ENCODE results near the gene NRGN.
"Not testable (repeated sequence)": the region's sequence is repeated elsewhere in the genome, so short reads cannot be mapped to it uniquely, and the experiment has no call there.

NRGN gene

DNA sequence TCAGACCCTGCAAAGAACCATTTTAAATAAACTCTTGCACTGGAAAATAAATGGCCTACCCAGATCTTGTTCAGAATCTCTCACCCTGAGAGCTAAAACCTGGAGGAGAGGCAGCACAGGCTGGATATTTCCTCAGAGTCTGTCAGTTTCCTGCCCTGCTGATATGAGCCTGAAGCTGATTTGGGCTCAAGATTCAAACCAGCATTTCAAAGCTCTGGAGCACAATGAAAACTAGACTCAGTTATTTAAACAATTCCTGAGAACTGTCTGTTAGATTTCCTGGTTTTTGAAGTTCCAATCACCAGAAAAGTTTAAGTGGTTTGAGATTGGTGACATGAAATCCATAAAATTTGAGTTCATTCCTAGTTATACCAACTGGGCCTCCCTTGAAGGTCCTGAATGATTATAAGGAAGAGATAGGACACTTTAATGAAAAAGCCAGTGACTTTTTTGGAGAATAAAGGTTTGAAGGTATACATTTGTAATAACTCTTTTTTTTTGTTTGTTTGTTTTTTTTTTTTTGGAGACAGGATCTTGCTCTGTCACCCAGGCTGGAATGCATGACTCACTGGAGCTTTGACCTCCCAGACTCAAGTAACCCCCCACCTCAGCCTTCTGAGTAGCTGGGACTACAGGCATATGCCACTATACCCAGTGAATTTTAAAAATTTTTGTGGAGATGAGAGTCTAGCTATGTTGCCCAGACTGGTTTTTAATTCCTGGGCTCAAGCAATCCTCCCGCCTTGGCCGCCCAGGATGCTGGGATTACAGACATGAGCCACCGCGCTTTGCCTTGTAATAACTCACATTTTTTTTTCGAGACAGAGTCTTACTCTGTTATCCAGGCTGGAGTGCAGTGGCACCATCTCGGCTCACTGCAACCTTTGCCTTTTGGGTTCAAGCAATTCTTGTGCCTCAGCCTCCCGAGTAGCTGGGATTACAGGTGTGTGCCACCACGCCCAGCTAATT is 30.3 kb downstream of the NRGN start:
- peaks cover 4% of the 10 kb centered on the region; the same call in 1 of the 2 replicates for H3K36me3 ChIP-seq (ENCODE audit: insufficient read depth, low read length)
- H3K4me1 ChIP-seq (ENCODE audit: insufficient read depth, low read length): peaks cover 11% of the 10 kb centered on the region
- H3K9ac ChIP-seq (ENCODE audit: low read depth, low read length): no peak overlapping the region
- no peaks in the 10 kb centered on the region for H3K9me3 ChIP-seq (ENCODE audit: control insufficient read depth, insufficient read depth, low read length)

DNA sequence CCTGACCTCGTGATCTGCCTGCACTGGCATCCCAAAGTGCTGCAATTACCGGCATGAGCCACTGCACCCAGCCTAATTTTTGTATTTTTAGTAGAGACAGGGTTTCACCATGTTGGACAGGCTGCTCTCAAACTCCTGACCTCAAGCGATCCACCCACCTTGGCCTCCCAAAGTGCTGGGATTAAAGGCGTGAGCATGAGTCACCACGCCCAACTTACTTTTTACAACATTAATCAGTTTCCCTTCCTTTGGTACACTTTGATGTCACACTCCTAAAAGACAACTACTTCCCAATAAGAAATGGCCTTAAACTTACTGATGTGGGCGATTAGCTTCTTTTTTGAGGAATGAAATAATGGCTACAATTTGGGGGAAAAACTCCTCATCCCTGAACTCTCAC is 31.2 kb downstream of the NRGN start:
- H3K4me1 ChIP-seq (ENCODE audit: insufficient read depth, low read length): peaks cover 11% of the 10 kb centered on the region
- not testable (repeated sequence) for H3K9me3 ChIP-seq (ENCODE audit: control insufficient read depth, insufficient read depth, low read length); H3K36me3 ChIP-seq (ENCODE audit: insufficient read depth, low read length); H3K9ac ChIP-seq (ENCODE audit: low read depth, low read length)

DNA sequence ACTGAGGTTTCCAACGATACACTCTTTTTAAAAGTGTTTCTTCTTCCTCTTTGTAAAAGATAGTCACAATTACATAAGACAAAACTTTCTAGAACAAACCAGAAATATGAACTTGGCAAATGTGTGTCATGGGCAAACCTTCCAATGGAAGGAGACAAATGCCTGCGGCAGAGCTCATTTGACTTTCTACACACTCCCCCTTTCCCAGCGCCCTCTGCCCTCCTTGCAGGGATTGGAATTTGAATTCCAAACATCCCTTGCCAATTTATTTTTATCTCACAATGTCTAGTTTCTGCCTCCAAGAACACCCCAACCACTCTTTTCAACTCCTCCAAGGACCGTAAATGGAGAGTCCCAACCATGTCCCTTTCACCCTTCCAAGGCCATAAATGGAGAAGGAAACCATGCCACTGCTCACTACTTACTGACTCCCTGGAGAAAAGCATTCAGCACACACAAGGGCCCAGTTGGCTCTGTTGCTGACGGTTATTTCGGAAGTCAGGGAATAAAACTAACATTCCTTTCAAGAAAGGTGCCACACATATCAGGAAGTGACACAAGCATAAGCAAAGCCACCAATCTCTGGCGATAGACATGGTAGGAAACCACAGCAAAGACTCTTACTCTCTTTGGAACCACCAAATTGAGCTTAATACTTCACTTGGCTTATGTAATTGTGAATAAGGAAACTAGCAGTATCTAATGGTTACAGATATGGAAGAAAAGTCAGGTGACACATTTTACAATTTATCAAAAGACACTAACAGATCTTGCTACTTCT is 37.3 kb downstream of the NRGN start:
- Histone ChIP-seq H3K4me1 (ENCODE audit: insufficient read depth, low read length) (no peaks in the 10 kb centered on the region), H3K9ac (ENCODE audit: low read depth, low read length) (no peak overlapping the region), H3K36me3 (ENCODE audit: insufficient read depth, low read length) (no peaks in the 10 kb centered on the region; the same call in 1 of the 2 replicates), H3K9me3 (ENCODE audit: control insufficient read depth, insufficient read depth, low read length) (no peaks in the 10 kb centered on the region)

DNA sequence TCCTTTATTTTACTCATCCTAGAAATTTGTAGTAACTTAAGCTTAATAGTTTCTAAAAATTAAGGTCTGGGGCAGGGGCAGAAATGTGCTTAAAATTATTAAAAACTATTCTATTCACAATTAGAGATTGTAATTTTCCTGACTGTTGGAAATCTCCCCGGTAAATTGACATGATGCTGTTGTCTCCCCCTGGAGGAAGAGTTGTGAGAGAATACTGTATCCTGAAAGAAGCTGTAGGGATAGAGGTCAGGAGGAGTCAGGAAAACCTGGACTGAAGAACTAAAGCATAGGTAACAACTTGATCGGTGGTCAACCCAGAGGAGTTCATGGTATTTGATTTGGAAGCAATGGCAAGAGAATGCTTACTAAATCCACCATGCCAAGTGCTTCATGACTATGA is 38.5 kb downstream of the NRGN start:
- Histone ChIP-seq H3K36me3 (ENCODE audit: insufficient read depth, low read length) (no peaks in the 10 kb centered on the region; the same call in 1 of the 2 replicates), H3K9ac (ENCODE audit: low read depth, low read length) (no peak overlapping the region), H3K4me1 (ENCODE audit: insufficient read depth, low read length) (no peaks in the 10 kb centered on the region), H3K9me3 (ENCODE audit: control insufficient read depth, insufficient read depth, low read length) (no peaks in the 10 kb centered on the region)

DNA sequence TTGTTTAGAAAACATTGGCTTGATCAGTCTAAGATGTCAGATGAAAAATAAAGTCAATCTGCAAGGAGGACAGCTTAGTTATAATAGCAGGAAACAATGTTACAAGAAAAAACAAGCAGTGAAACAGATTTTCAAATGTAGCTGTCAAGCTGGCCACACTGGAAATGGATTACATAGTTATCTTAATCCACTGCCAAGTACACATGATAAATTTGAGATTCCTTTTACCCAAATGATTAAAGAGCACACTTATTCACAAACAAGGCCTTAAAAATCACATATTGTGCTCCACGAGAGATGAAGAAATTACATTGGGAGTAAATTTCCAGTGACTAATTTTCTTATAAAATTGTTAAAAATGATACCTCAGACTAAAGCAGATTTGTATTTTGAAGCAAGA is 39.8 kb downstream of the NRGN start:
- no peaks in the 10 kb centered on the region for H3K4me1 ChIP-seq (ENCODE audit: insufficient read depth, low read length)
- H3K9ac ChIP-seq (ENCODE audit: low read depth, low read length): no peak overlapping the region
- no peaks in the 10 kb centered on the region; the same call in 1 of the 2 replicates for H3K36me3 ChIP-seq (ENCODE audit: insufficient read depth, low read length)
- no peaks in the 10 kb centered on the region for H3K9me3 ChIP-seq (ENCODE audit: control insufficient read depth, insufficient read depth, low read length)

DNA sequence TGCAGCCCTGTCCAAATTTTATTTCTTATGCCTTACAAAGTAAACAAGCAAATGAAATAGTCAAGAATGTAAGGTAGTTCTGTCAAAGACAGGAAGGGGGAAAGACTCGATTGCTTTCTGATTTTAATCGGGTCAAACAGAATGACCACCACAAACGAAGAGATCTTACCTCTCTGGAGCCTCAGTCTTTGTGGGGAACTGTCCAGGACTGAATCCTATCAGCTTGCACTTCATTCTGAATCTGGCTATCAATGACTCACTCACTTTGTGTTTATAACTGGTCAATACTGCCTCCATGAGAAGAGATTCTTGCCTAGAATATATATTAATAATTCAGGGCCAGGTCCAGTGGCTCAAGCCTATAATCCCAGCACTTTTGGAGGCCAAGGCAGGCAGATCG is 43.3 kb downstream of the NRGN start:
- H3K9me3 ChIP-seq (ENCODE audit: control insufficient read depth, insufficient read depth, low read length): no peaks in the 10 kb centered on the region
- H3K4me1 ChIP-seq (ENCODE audit: insufficient read depth, low read length): no peaks in the 10 kb centered on the region
- no peak overlapping the region for H3K9ac ChIP-seq (ENCODE audit: low read depth, low read length)
- no peaks in the 10 kb centered on the region for H3K36me3 ChIP-seq (ENCODE audit: insufficient read depth, low read length)

DNA sequence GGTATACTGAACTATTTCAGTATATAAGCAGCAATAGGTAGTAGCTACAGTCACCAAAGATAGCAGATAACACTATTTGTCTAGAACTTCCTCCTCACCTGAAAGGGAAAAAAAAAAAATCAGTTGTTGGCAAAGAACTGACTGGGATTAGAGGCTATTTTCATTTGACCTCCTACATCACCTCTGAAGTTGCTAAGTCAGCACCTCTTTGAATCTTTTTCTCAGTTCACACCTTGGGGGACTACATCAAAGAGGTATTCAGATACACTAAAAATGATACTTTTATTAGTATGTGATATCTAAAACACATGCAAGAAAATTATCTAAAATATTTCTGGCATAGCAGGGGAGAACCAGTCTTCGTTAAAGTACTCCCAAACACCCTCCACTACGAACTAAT is 44.3 kb downstream of the NRGN start:
- Histone ChIP-seq H3K36me3 (ENCODE audit: insufficient read depth, low read length) (no peaks in the 10 kb centered on the region), H3K9ac (ENCODE audit: low read depth, low read length) (no peak overlapping the region), H3K4me1 (ENCODE audit: insufficient read depth, low read length) (no peaks in the 10 kb centered on the region), H3K9me3 (ENCODE audit: control insufficient read depth, insufficient read depth, low read length) (no peaks in the 10 kb centered on the region)

DNA sequence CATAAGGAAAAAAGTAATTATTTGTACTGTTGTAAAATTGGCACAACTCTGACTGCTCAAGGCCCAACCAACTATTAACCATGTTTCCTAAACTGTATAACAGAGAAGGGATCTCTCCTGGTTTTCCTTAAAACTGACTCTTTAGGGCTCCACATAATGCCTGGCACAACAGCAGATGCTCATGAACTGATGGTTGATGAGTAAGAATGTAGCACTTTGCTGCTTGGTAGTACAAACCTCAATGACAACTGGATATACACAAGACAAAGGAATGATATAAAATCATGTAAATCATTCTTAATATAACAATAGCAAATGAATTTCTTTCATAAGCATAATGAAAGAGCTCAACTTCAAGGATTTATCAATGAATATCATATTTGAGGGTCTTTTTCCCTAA is 48.8 kb downstream of the NRGN start:
- H3K9ac ChIP-seq (ENCODE audit: low read depth, low read length): no peak overlapping the region
- H3K36me3 ChIP-seq (ENCODE audit: insufficient read depth, low read length): no peaks in the 10 kb centered on the region
- no peaks in the 10 kb centered on the region for H3K9me3 ChIP-seq (ENCODE audit: control insufficient read depth, insufficient read depth, low read length)
- H3K4me1 ChIP-seq (ENCODE audit: insufficient read depth, low read length): peaks cover 23% of the 10 kb centered on the region

DNA sequence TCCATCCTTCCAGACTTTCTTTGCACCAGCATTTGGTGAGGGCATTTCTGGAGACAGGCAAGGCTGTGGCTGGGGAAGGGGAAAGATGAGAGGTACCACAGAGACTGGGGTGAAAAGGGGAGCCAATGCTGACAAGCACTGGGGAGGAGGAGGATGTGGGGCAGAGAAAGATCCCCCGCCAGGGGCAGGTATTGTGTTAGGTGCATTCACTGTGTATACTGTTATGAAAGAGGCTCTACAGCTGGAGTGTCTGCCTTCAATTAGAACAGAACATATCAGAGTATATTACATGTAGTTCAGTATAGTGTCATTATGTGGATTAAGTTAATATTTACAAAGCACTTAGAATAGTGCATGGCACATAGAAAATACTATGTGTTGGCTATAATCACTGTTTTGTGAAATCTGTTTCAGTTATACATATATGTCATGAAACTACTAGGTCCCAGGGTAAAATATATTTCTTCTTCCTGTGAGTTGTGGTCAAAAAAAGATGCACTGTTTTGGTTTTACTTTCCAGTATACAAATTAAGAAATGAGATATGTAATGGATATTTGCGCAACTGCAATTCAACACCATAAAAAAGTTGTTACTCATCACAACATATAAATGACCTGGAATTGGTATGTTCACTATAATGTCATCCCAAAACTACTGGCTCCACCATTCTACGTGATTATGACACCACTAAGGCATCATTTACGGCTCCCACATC is 52.0 kb downstream of the NRGN start:
- Histone ChIP-seq H3K36me3 (ENCODE audit: insufficient read depth, low read length) (no peaks in the 10 kb centered on the region), H3K9me3 (ENCODE audit: control insufficient read depth, insufficient read depth, low read length) (no peaks in the 10 kb centered on the region), H3K4me1 (ENCODE audit: insufficient read depth, low read length) (peaks cover 27% of the 10 kb centered on the region), H3K9ac (ENCODE audit: low read depth, low read length) (no peak overlapping the region)

DNA sequence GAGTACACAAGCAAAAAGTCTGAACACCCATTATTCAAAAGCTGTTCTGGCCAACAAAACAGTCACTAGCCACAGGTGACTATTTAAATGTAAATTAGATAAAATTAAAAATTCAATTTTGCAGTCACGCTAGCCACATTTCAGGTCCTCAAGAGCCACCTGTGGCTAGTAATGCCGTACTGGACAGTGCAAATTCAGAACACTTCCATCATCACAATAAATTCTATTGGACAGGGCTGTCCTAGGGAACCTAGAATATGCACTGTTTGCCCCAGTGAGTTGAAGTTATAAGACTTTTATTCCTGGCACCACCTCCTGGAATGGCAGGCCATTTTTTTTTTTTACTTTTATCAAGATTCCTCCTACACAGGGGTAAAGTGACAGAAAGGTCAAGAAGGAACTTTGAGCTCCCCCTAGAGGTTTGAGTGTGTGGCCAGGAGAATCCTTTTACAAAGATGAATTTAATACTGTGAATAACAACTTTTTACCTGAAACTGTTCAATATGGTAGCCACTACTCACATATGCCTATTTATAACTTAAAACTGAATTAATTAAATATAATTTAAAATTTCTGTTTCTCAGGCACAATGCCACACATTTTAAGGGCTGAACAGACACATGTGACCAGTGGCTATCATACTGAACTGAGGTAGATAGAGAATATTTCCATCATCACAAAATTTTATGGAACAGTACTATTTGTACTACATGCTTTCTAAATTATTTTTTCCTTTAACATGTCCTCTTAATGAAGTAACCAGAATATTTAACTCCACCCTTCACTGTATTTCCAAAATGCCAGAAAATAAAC is 53.9 kb downstream of the NRGN start:
- H3K4me1 ChIP-seq (ENCODE audit: insufficient read depth, low read length): peaks cover 27% of the 10 kb centered on the region
- H3K9me3 ChIP-seq (ENCODE audit: control insufficient read depth, insufficient read depth, low read length): no peaks in the 10 kb centered on the region
- no peak overlapping the region for H3K9ac ChIP-seq (ENCODE audit: low read depth, low read length)
- no peaks in the 10 kb centered on the region for H3K36me3 ChIP-seq (ENCODE audit: insufficient read depth, low read length)

DNA sequence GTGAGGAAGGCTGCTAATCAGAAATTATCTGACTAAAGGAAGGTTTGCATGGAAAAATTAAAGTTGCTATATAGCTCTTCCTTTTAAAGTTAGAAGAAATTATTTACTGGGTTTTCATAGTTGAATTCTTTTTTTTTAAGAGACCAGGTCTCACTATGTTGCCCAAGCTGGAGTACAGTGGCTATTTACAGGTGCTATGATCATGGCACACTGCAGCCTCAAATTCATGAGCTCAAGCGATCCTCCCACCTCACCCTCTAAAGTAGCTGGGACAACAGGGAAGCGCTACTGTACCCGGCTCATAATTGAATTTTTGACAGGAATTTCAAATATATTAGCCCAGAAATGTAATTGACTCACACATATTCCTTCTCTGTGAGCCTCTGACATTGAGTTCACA is 56.6 kb downstream of the NRGN start:
- Histone ChIP-seq H3K36me3 (ENCODE audit: insufficient read depth, low read length) (no peaks in the 10 kb centered on the region), H3K4me1 (ENCODE audit: insufficient read depth, low read length) (peaks cover 27% of the 10 kb centered on the region), H3K9me3 (ENCODE audit: control insufficient read depth, insufficient read depth, low read length) (no peaks in the 10 kb centered on the region), H3K9ac (ENCODE audit: low read depth, low read length) (no peak overlapping the region)

Data from ES-I3 (cell line).